Ovary (tissue), 3 donors: ENCODE results near the gene IRF6.

Source experiments
- CTCF ChIP-seq, 3 donors: fragments of 450-650 bp in 2 of 3; fragments of 200-600 bp in 1 of 3; IDR thresholded peaks; one replicate each; pipeline versions ENCODE4 v1.5.1 to v1.8.0; 2016 to 2022; ENCODE audit warnings: antibody characterized with exemption in 3 of 3, mild to moderate bottlenecking in 1 of 3
- EP300 ChIP-seq: sonication (generic); formaldehyde crosslinking; IDR thresholded peaks from one replicate; pipeline ENCODE4 v1.6.1; 2017; ENCODE audit warnings: antibody characterized with exemption
- POLR2A ChIP-seq: fragments of 450-650 bp; IDR thresholded peaks from one replicate; pipeline ENCODE4 v1.6.1; 2017; ENCODE audit warnings: antibody characterized with exemption, mild to moderate bottlenecking, moderate library complexity
- donor health status: DM: no; HTN: no; CAD: no.

DNA sequence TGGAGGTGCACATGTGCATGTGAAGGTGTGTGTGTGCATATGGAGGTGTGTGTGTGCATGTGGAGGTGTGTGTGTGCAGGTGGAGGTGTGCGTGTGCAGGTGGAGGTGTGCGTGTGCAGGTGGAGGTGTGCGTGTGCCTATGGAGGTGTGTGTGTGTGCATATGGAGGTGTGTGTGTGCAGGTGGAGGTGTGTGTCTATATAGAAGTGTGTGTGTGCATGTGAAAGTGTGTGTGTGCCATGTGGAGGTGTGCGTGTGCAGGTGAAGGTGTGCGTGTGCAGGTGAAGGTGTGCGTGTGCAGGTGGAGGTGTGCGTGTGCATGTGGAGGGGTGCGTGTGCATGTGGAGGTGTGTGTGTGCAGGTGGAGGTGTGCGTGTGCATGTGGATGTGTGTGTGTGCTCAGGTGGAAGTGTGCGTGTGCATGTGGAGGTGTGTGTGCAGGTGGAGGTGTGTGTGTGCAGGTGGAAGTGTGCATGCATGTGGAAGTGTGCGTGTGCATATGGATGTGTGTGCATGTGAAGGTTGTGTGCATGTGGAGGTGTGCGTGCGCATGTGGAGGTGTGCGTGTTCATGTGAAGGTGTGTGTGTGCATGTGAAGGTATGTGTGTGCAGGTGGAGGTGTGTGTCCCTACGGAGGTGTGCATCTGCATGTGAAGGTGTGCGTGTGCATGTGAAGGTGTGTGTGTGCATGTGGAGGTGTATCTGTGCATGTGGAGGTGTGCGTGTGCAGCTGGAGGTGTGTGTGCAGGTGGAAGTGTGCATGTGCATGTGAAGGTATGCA is 35.1 kb downstream of the IRF6 start:
- TF ChIP-seq POLR2A = no peak
- no peak for TF ChIP-seq CTCF (IDR thresholded peaks at IDR 0.05)
- no peak for TF ChIP-seq EP300
